HG03196 (cell line): ENCODE data around the gene VPS4B.
A peak's percentile ranks its signal among the peaks of the same experiment; 100 is the strongest.
"Not testable (repeated sequence)": the region's sequence is repeated elsewhere in the genome, so short reads cannot be mapped to it uniquely, and the experiment has no call there.

Experiments
- ATAC-seq: cut with Tn5 transposase; IDR thresholded peaks from one replicate; pipeline ENCODE4 v1.9.1; 2021; ENCODE audit not compliant: unreplicated experiment

The VPS4B gene

DNA sequence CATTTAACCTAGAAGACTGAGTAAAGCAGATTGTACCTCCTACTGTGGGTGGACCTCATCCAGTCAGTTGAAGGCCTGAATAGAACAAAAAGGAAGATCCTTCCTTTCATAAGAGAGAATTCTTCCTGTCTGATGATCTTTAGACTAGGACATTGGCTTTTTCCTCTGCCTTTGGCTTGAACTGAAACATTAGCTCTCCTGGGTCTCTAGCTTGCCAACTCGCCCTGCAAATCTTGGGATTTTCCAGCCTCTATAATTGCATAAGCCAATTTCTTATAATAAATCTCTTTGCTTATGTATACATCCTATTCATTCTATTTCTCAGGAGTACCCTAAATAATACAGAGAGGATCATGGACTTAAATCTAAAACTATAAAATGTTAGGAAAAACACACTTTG is 49.1 kb downstream of the VPS4B start:
- no peak for ATAC-seq

DNA sequence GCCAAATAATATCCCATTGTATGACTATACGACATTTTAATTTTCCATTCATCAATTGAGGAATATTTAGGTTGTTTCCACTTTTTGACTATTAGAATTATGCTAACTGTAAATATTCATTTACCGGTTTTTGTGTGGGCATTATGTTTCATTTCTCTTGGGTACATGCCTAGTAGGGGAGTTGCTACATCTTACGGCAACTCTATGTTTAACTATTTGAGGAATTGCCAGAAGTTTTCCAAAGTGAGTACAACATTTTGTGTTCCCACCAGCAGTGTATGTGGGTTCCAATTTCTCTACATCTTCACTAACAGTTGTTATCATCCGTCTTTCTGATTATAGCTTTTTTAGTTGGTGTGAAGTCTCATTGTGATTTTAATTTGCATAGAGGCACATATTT is 53.7 kb downstream of the VPS4B start:
- no peak for ATAC-seq

DNA sequence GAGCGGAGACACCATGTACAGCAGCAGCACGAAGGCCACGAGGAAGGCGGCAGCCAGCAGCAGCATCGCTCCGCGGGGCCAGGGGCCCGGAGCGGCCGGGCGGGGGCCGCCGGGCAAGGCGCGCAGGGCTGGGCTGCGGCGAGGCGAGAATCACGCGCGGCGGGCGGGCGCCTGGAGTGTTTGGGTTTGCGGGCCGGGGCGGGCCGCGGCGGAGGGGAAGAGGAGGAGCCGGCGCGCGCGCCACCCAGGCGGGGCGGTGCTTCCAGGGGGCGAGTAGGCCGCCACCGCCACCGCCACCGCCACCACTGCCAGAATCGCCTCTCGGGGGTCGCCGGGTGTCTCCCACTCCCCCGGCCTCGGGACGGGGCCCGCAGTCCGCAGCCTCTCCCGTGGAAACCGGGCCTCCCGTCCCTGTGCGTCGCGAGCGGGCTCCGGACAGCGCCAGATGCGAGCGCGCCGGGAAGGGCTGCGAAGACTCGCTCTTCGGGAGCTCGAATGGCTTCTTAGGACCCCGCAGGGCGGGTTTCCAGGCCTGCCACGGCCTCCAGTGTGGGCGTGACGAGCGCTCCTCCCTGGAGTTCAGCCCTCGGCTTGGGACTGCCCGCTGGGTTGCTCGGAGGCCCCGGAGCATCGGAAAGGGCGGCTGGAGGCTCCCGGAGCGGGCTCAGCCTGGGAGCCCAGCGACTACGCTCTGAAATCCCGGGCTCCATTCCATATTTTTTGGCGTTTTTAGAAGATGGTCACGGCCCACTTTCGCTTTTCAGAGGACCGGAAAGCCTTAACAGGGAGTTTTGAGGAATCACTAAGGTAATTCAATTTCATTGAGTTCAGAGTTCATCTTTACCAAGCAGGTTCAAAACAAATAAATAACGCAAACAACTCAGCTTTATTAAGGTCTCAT is 55.0 kb downstream of the VPS4B start, which contains the start of gene KDSR:
Gene KDSR (minus strand): TSS at position 154 of the 901 bp plus-strand sequence. CDS start 88 bp downstream, at position 66.
- peak; percentile 90 for ATAC-seq

DNA sequence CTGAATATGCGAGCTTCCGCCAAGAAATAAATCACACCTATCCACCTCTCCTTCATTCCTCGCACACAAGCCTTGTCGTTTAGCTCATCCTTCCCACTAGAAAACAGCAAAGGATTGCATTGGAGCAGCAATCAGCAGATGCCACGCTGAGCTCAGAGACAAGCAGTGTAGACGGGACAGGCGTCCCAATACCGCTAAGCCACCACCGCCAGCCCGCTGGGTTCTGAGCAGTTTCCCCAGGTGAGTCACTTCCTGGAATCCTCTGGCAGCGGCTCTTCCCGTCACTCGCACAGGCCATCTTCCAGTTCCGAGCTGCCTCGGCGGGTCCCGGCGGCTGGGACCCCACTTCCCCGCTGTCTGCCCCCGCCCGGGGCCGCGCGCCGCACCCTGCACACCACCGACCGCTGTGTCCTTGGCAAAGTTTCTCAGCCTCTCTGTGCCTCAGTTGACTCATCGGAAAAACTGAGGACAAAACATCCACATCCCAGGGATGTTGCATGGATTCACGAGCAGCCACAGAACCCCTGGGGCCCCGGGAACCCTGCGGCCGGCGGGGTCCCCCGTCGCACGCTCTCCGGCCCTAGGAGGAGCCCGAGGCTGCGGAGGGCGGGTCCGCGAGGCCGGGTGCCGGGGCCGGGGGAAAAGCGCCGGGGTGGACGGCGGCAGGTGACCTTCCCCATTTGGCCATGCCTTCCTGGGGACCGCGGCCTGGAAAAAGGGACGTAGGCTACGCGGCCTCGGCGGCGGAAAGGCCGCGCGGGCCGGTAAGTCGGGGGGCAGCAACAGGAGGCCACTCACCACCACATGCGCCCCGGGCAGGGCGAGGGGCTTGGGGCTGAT is 55.8 kb downstream of the VPS4B start:
- ATAC-seq, result peak; percentile 22

DNA sequence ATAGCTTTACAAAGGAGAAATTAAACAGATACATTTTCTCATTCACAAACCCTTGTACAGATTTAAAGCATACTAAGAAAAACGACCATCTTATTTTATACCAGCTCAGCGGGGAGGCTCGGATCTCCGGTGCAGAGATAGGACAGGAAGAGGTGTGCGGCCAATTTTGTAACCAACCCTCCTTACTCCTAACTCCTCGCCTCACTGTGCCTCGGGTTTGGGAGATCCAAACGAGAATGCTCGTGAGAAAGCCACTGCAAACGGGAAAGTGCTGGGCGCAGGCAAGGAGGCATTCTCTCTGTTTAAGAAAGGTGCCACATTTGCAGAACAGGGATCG is 56.4 kb downstream of the VPS4B start:
- no peak for ATAC-seq

DNA sequence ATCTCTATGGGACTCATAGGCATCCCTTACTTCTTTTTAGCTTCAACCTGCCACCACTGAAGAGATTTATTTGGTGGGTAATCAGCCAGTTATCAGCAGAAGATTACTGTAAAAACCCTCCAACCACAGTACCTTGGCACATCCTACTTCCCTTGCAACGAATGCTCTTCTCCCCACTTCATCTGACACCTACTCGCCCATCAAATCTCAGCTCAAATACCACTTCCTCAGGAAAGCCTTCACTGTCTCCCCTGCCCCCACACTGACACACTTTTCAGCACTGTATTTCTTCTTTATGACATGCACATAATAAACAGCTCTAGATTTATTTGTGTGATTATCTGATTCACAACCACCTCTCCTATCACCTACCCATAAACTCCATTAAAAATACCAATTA is 58.3 kb downstream of the VPS4B start:
- ATAC-seq, result no peak

DNA sequence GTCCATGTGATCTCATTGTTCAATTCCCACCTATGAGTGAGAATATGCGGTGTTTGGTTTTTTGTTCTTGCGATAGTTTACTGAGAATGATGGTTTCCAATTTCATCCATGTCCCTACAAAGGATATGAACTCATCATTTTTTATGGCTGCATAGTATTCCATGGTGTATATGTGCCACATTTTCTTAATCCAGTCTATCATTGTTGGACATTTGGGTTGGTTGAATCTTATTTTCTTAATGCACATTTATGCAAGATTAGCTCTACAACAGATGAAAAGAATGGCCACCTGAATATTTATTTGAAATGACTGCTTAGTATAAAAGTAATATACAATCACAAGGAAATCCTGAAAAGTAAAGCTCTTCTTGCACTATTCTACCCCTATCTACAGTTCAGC is 58.9 kb downstream of the VPS4B start:
- not testable (repeated sequence) for ATAC-seq

DNA sequence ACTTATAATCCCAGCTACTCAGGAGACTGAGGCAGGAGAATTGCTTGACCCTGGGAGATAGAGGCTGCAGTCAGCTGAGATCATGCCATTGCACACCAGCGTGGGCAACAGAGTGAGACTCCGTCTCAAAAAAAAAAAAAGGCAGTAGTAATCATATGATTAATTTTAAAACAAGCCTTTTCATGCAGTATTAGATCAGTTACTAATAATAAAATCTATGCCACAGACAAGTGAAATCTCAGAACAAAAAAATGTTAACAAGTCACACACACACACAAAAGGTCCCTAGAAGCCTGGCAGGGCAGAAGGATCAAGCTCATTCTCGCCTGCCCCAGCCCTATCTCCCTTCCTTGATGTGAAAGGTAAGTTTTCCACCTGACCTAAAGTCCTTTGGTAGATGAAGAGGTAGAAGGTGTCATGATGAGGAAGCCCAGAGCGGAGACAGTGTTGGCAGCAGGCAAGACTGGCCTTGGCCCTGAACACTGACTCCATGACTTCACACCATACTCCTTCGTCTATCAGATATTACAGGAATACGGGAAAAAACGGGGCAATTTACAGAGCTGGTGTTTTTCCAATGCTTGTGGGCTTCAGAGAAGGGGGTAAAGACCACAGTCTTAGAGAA is 65.9 kb downstream of the VPS4B start:
- no peak for ATAC-seq

DNA sequence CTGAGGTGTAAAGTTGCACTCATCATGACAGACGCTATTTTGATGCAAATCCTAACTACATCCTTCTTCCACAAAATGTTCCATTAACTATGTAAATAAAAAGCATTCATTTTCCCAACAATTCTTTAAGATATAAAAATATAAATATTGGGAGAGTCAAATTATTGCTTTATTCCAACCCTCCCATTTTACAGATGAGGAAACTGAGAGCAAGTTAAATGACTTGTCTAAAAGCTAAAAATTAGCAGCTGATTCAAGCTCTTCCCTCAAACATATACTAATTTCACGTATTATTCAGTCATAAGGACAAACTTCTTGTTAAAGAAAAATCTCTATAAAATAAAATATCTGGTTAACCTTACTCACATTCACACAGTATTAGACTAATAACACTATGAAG is 72.0 kb downstream of the VPS4B start:
- no peak for ATAC-seq

DNA sequence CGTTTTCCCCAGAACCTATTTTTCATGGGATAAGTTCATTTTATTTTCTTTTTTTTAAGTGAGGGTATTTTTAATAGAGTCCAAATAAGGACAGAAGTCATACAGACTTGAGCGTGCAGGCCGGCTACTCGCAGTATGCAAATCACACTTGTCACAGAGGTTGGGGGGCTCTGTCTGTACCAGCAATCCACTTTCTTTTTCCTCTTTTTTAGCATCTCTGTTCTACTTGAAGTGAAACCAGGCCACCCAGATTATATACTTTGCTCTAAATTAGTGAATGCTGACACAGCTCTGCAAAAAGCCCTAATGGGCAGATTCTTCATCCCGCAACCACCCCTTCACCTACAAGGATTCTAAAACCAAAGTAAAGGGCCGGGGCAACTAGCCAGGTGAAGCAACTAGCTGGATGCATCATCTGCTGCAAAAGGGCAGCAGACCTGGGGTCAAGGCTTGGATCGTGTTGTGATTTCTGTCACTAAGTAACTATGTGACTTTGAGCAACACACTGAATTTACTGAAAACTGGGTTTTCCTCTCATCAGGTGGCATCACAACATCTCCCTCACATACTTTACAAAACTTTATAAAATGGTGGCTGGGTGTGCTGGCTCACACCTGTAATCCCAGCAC is 73.7 kb downstream of the VPS4B start:
- ATAC-seq, result no peak

DNA sequence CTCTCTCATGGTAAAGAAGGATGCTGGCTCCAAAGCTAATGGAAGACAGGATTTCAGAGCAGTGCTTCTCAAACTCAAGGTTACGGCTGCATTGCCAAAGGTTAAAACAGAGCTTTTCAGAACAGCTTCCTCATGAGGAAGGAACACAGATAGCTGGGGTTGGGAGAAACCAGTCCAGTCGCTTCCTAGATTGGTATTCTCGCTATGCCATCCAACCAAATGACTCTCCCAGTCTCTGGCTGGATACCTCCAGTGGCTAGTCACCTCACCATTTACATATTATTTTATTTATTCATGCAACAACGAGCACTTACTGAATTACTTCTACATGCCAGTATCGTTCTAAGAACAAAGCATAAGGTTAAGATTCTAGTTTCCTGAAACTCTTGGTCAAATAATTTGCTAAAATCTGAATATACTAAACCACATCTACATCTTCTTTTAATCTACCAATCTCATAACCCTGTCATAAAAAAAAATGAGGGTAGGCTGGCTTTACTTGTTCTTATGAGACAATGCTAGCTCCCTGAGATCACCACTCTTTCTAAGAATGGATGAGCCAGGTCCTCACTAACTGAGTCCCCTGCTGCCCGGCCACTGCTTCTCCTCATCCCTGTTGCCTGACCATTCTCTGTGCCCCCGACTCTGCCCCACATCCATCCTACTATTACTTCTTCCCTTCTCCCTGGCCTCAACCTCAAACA is 75.6 kb downstream of the VPS4B start:
- ATAC-seq, result no peak

DNA sequence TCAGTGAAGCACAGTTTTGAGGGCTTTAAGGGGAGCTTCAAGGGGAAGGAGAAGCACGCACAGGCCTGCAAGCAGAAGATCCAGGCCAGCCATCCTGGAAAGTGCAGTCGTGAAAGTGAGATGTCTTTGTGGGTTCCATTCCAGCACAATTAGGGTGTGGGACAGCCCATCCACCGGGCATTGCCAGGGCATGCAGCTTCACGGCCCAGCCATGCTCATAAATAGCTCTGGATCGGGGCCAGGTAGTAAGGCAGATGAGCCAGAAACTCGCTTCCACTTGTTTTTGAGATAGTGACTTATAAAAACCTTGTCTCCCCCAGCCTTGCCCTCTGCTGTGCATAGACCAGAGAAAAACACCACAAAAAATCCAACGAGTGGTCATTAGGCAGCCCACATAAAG is 76.2 kb downstream of the VPS4B start:
- no peak for ATAC-seq

DNA sequence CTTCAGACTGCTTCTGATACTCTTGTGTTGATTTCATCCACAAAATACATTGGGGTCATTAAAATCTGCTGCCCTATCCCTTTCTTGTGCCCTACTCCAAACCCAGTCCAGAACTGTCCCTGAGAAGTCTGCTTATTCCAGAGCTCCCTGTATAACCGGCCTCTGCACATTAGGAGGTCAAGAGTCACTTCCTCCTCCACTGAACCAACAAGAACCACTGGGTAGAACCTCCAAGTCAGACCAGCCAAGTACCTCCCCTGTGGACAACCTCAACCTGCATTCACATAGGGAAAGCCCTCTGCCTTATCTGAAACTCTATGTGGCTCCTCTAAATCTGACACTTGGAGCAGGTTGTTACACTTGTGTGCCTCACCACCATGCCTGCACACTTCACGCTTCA is 77.4 kb downstream of the VPS4B start:
- no peak for ATAC-seq

DNA sequence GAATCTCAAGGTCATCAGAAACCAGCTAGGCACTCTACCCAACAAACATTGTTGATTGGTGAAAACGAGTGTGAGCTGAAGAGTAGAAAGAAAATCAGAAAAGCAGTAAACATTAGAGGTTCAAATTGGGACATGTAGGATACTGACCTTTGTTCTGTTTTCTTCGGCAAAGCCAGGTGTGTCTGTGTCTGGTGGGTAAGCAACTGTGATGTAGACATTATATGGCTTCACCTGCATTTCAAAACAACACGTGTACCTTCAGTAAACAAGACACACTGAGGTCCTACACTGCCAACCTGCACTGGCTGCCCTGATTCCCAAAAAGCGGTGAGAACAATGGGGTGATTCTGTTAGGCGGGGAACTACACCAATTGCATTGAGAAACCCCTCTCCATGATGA is 78.0 kb downstream of the VPS4B start:
- no peak for ATAC-seq

DNA sequence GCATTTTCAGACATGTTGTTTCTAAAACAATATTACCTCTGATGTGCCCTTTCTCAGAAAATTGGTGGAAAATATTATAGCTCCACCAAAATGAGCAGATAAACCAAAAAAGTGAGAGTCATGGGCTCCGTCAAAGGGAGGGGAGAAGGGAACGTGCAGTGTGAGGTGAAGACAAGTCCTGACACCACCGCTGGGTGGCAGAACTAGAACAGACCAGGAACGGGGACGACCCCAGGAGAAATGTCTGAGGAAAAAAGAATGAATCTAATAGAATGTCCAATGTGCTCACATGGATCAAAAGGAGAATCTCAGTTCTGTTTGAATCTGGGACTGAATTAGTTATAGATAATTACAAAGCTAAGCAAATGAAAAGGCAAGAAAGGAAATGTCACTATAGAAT is 80.1 kb downstream of the VPS4B start:
- ATAC-seq, result no peak

DNA sequence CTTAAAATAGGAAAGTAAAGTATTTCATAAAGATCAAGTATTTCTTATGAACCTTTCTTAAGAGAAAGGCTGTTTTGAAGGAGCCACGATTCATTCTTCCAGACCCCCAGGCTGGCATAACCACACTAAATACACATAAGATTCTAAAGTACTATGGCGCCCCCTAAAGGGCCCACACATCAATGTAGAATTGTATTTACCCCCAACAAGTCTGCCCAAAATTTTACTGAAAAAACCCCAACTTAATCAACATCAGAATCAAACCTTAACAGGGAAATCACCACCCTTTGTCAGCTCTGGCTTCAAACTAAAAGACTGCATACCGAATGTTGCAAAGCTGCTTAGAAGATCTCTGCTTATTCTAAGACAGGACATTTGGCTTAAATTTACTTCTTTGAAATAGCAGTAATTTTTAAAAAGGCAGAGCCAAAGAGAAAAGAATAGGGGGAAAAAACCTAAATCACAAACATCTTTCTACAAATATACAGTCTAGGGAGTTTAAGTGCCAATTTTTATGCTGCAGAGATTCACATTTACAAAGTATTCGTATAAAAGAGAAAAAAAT is 82.3 kb downstream of the VPS4B start:
- ATAC-seq, result no peak
